Fibroblast of lung (primary cell): Measurements from ENCODE around the gene GET4. TPM values are rescaled to one million over a fixed set of nuclear protein-coding genes. Genes with fewer than 3 reads are reported as not detected.
A peak's percentile ranks its signal among the peaks of the same experiment; 100 is the strongest.

Experiments
- DNase-seq, 2 donors: peaks; one replicate each; pipeline versions ENCODE4 v3.0.0 to v3.0.0-alpha.2; 2010; ENCODE audit warnings: low read depth in 2 of 2
- H2AFZ ChIP-seq: 2 replicates; pipeline ENCODE4 v1.5.1; 2012; ENCODE audit warnings: low read length, control low read depth, inconsistent platforms
- H3K27ac ChIP-seq: 2 replicates; pipeline ENCODE4 v1.5.1; 2011; ENCODE audit warnings: low read length, control low read depth; ENCODE audit not compliant: insufficient read depth
- H3K27me3 ChIP-seq: 2 replicates; pipeline ENCODE4 v1.5.1; 2011; ENCODE audit warnings: mild to moderate bottlenecking, low read length; ENCODE audit not compliant: control insufficient read depth, insufficient read depth
- H3K36me3 ChIP-seq: 2 replicates; pipeline ENCODE4 v1.5.1; 2011; ENCODE audit warnings: low read length; ENCODE audit not compliant: control insufficient read depth, insufficient read depth
- H3K4me1 ChIP-seq: 2 replicates; pipeline ENCODE4 v1.5.1; 2011; ENCODE audit warnings: low read length; ENCODE audit not compliant: control insufficient read depth, insufficient read depth; ENCODE audit errors: extremely low read depth
- H3K4me2 ChIP-seq: 2 replicates; pipeline ENCODE4 v1.5.1; 2011; ENCODE audit warnings: low read length, control low read depth; ENCODE audit not compliant: insufficient read depth; ENCODE audit errors: extremely low read depth
- H3K4me3 ChIP-seq, 4 experiments: fragments of 200-600 bp in 1 of 4; sonication (generic) in 1 of 4; replicated peaks in 1 of 4; 2 replicates each; pipeline ENCODE4 v1.5.1; 2011 to 2016; ENCODE audit warnings: low read length in 4 of 4, low read depth in 3 of 4, mild to moderate bottlenecking in 3 of 4, control low read depth in 2 of 4, inconsistent platforms in 1 of 4, mixed read lengths in 1 of 4; ENCODE audit not compliant: insufficient read depth in 1 of 4; ENCODE audit errors: control extremely low read depth in 1 of 4
- H3K79me2 ChIP-seq: 2 replicates; pipeline ENCODE4 v1.5.1; 2012; ENCODE audit warnings: mild to moderate bottlenecking, low read length, inconsistent platforms; ENCODE audit not compliant: control insufficient read depth, insufficient read depth
- H3K9ac ChIP-seq: 2 replicates; pipeline ENCODE4 v1.5.1; 2011; ENCODE audit warnings: mild to moderate bottlenecking, low read length, control low read depth; ENCODE audit not compliant: insufficient read depth
- H3K9me3 ChIP-seq: 2 replicates; pipeline ENCODE4 v1.5.1; 2012; ENCODE audit warnings: low read depth, low read length; ENCODE audit not compliant: control insufficient read depth, insufficient read depth
- H4K20me1 ChIP-seq: 2 replicates; pipeline ENCODE4 v1.5.1; 2011; ENCODE audit warnings: low read length; ENCODE audit not compliant: control insufficient read depth, insufficient read depth; ENCODE audit errors: extremely low read depth
- CTCF ChIP-seq, 2 donors: IDR thresholded peaks in 1 of 2; conservative IDR thresholded peaks in 1 of 2; 1 replicate in 1 of 2; 2 replicates in 1 of 2; pipeline ENCODE4 v1.5.1; 2011 to 2012; ENCODE audit warnings: low read length in 2 of 2, control low read depth in 1 of 2, inconsistent platforms in 1 of 2, low read depth in 1 of 2, mild to moderate bottlenecking in 1 of 2
- EZH2 ChIP-seq: IDR thresholded peaks from 2 replicates; pipeline ENCODE4 v1.5.1; 2012; ENCODE audit warnings: low read length, control low read depth, mild to moderate bottlenecking; ENCODE audit errors: missing control alignments
- polyA plus RNA-seq, 2 donors: library from polyadenylated mRNA; depleted of rRNA in 1 of 2; stranded (reverse) in 1 of 2; unstranded in 1 of 2; fragments of >200 nt; gene quantifications; 2 replicates each; pipeline ENCODE4 v1.2.1, GENCODE V29; 2011 to 2012; ENCODE audit warnings: missing spikeins in 1 of 2
- total RNA-seq: library from RNA; depleted of rRNA; stranded (reverse); fragments of >200 nt; gene quantifications from 2 replicates; pipeline ENCODE4 v1.2.1, GENCODE V29; 2014

The GET4 gene
- total and polyA plus RNA-seq, 2 donors (not counting 1 experiment from before 2014, with no cell fraction given), result 13.4 to 23.1 TPM

- Histone ChIP-seq H3K4me3 (no peak overlapping the region), H3K9ac (no peak overlapping the region), H3K36me3 (peaks cover 34% of the 10 kb centered on the region), H3K27ac (no peak overlapping the region), H4K20me1 (no peaks in the 10 kb centered on the region), H3K79me2 (peaks cover 4% of the 10 kb centered on the region), H2AFZ (no peak overlapping the region), H3K27me3 (no peaks in the 10 kb centered on the region), H3K9me3 (no peaks in the 10 kb centered on the region), H3K4me1 (peaks cover 10% of the 10 kb centered on the region), H3K4me2 (no peak overlapping the region)
- DNase-seq, result no peak
- TF ChIP-seq CTCF (conservative IDR thresholded peaks at IDR 0.05 in 1 of 2, IDR thresholded peaks at IDR 0.05 in 1 of 2; ENCODE audit: low read depth in 1 of 2, low read length in 2 of 2), result no peak
- no peak for TF ChIP-seq EZH2
Measured at GRCh38 chr7:863106-863505, 13.2 kb upstream of the GET4 start.

- Histone ChIP-seq H4K20me1 (no peaks in the 10 kb centered on the region), H2AFZ (no peak overlapping the region), H3K27ac (peak overlapping the region; percentile 95), H3K4me3 (no peak overlapping the region), H3K4me1 (peaks cover 11% of the 10 kb centered on the region), H3K4me2 (no peak overlapping the region), H3K9me3 (no peaks in the 10 kb centered on the region), H3K9ac (no peak overlapping the region), H3K79me2 (peaks cover 14% of the 10 kb centered on the region), H3K27me3 (no peaks in the 10 kb centered on the region), H3K36me3 (peaks cover 25% of the 10 kb centered on the region)
- DNase-seq, result no peak
- no peak for TF ChIP-seq CTCF (conservative IDR thresholded peaks at IDR 0.05 in 1 of 2, IDR thresholded peaks at IDR 0.05 in 1 of 2; ENCODE audit: low read depth in 1 of 2, low read length in 2 of 2)
- no peak for TF ChIP-seq EZH2
Measured at GRCh38 chr7:865921-866320, 10.4 kb upstream of the GET4 start.

DNA sequence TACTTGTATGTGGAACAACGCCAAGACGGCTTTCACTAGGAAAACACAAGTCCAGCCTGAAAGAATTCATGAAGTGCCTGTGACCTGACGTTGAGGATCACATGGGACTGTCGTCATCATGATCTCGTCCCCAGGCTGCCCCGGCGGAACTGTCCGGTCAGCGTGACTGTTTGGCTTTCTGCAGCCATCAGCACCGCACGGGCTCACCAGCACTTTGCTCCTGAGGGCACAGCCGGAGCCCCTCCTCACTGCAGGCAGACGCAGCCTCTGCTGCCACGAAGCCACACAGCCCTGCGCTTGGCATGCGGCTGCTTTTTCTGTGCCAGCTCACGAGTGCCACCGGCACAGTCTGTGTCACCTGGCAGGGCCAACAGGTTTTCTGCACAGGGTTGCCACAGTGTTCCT lies 9.4 kb upstream of the GET4 start:
- Histone ChIP-seq H3K27me3 (no peaks in the 10 kb centered on the region), H3K4me2 (peak overlapping the region; percentile 60), H4K20me1 (no peaks in the 10 kb centered on the region), H3K4me3 (peak overlapping the region in 2 of 4 experiments; percentile 10 to 25), H2AFZ (no peak overlapping the region), H3K9ac (peak overlapping the region; percentile 72), H3K36me3 (peaks cover 18% of the 10 kb centered on the region), H3K79me2 (peaks cover 14% of the 10 kb centered on the region), H3K9me3 (no peaks in the 10 kb centered on the region), H3K4me1 (peaks cover 11% of the 10 kb centered on the region), H3K27ac (peak overlapping the region; percentile 95)
- no peak for TF ChIP-seq EZH2
- no peak for TF ChIP-seq CTCF (conservative IDR thresholded peaks at IDR 0.05 in 1 of 2, IDR thresholded peaks at IDR 0.05 in 1 of 2; ENCODE audit: low read depth in 1 of 2, low read length in 2 of 2)
- peak; percentile 62 to 98 for DNase-seq
